Astrocyte of the cerebellum (primary cell): ENCODE measurements around the gene PALB2.

Experiments
- DNase-seq: peaks from one replicate; pipeline ENCODE4 v3.0.0-alpha.2; 2011; ENCODE audit warnings: low read depth
- H3K4me3 ChIP-seq: 2 replicates; pipeline ENCODE4 v1.5.1; 2011; ENCODE audit warnings: mild to moderate bottlenecking, low read depth, low read length, moderate library complexity
- in situ Hi-C: cut with HindIII; loops from 2 replicates; pipeline ENCODE4 v1.10.0; 2017; ENCODE audit warnings: low sequenced_read_pairs
- TF ChIP-seq, protein P1 (sequence below): IDR thresholded peaks from 2 replicates; pipeline ENCODE4 v1.5.1; 2012; ENCODE audit warnings: low read length, low read depth, moderate library complexity, mild to moderate bottlenecking; ENCODE audit errors: missing control alignments

The PALB2 gene

DNA sequence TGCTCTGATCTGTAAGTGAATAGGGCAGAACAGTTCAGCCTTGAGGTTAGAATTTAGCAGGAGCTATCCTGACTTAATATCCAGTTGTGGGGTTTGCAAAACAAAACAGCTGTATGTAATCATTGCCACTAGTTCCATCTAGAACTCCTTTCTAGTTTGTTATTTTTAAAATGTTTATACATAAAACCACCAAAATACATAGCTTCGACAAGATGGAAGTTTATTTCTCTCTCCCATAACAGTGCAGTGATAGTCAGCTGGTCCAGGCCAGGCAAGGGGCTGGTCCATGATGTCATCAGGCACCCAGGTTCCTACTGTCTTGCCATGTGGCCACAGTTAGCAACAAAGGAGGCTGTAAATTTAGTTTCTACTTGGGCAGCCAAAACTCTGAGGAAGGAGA lies 27.1 kb upstream of the PALB2 start:
- in situ Hi-C loops, result no loop called here
- no peak for DNase-seq
- no peak overlapping the region for H3K4me3 ChIP-seq
- TF ChIP-seq, protein P1, sequence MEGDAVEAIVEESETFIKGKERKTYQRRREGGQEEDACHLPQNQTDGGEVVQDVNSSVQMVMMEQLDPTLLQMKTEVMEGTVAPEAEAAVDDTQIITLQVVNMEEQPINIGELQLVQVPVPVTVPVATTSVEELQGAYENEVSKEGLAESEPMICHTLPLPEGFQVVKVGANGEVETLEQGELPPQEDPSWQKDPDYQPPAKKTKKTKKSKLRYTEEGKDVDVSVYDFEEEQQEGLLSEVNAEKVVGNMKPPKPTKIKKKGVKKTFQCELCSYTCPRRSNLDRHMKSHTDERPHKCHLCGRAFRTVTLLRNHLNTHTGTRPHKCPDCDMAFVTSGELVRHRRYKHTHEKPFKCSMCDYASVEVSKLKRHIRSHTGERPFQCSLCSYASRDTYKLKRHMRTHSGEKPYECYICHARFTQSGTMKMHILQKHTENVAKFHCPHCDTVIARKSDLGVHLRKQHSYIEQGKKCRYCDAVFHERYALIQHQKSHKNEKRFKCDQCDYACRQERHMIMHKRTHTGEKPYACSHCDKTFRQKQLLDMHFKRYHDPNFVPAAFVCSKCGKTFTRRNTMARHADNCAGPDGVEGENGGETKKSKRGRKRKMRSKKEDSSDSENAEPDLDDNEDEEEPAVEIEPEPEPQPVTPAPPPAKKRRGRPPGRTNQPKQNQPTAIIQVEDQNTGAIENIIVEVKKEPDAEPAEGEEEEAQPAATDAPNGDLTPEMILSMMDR, result no peak

DNA sequence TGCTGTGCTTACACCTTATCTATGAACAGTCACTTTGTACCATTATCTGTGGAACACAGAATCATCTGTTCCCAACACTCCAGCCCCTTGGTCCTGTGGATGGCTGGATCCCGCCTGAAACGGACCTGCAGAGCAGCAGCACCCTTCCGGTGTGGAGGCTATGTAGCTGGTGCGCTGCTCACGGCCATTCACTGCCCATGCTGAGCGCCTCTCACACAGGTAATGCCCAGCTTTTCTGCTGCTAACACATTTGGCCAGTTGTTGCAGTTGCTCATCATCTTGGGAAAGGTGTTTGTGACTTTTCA lies 26.2 kb upstream of the PALB2 start:
- in situ Hi-C loops, result no loop called here
- DNase-seq, result no peak
- TF ChIP-seq, protein P1, result no peak
- H3K4me3 ChIP-seq, result no peak overlapping the region

DNA sequence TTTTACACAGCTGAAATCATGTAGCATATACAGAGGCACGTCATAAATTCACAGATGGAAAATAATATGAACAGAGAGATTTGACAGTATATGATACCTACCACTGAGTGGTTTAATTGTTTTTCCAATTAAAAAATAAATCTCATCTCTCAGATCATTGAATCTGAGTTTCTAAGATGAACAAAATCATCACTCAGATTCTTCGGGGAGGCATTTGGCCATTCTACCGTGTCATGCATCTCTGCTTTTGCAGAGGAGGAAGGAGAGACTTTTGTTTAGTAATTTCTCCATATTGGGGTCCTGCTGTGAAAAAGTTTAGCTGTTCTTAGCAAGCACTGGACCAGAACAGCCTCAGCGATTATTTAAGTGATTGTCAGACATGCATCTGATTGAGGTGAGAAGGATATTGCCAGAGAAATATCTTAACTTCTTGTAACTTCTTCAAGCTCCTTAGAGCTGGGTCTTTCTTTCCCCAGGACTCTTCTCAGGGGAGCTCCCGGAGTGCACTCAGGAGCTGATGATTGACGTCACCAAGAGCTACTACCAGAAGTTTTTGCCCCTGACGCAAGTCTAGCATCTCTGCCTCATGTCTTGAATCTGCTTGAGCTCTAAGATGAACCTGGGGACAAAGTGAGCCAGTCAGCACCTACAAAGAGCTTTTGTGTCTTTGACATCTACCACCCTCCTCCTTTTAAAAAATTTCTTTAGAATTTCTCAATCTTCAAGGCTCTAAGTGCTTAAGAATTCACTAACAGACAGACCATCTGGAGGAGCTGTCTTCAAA lies 25.7 kb upstream of the PALB2 start:
- no peak overlapping the region for H3K4me3 ChIP-seq
- TF ChIP-seq, protein P1, result no peak
- in situ Hi-C loops, result no loop called here
- DNase-seq, result no peak

DNA sequence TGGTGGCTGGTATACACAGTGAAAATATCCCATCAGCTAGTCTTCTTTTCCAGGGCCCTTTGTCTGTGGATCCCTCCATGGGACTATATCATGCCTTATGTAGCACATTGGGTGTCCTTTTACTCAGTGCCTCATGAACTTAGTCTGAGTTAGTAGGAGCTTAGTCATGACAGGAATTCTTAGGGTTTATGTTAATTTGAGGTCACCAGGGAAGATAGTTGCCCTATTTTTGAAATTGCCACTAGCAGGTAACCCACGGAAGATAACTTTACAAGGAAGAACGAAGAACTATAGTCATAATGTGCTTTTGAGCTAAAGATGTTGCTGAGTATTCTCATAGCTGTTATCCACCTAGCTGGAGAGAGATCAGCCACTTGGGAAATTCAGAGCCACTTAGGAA lies 22.8 kb upstream of the PALB2 start:
- no peak overlapping the region for H3K4me3 ChIP-seq
- TF ChIP-seq, protein P1, result no peak
- DNase-seq, result no peak
- in situ Hi-C loops, result no loop called here

DNA sequence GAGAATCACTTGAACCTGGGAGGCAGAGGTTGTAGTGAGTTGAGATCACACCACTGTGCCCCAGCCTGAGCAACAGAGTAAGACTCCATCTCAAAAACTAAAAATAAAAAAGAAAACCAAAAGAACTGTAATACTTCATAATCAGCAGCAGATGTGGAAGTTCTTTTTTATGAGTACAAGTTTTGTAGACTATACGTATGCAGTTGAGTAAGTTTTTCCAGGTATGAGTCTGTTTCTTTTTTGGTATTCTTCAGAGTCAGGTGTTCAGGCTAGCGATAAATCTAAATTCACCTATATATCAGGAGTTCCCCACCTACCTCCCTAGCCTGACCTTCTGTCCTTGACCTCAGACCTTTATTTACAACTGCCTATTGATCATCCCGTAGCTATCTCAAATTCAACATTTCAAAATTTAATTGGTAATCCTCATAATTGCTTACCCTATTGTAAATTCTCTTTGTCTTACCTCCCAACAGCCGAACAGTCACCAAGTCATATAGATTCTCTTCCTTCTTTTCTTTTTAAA lies 10.9 kb upstream of the PALB2 start:
- no peak overlapping the region for H3K4me3 ChIP-seq
- TF ChIP-seq, protein P1, result no peak
- in situ Hi-C loops, result no loop called here
- no peak for DNase-seq

DNA sequence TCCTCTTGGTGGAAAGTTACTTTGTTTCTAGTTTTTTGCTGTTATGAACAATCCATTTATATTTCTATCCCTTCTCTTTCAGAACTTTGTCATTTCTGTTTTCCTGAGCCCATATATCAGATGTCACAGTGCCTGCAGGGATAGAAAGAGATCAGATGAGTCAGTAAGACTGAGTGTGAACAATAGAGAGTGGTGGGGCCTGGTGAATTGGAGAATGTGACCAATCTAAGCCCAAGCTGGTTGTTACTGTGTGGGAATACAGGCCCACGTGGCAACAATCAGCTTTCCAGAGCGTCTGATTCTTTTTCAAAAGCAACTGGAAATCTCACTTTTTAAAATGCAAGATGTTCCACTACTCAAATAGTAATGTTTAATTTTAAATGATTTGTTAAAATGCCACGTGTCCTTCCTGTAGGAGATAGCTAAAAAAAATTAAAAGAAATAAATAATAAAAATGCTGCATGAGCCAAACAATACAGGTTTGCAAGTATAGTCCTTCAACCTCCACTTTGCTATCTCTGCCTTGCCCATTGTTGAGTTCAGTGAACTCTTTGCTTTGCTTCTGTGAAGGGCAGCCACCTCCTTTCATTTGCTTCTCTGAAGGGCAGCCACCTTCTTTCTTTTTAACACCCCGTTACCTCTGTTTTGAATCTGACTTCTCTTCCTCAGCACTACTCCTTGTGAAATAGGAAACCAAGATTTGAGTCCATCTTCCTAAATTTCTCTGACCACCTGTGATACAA lies 9.7 kb upstream of the PALB2 start:
- no peak for DNase-seq
- H3K4me3 ChIP-seq, result no peak overlapping the region
- in situ Hi-C loops, result no loop called here
- TF ChIP-seq, protein P1, result no peak
